ENCODE results near the gene SOSTDC1. TPM values are rescaled to one million over a fixed set of nuclear protein-coding genes. Genes with fewer than 3 reads are reported as not detected.

SOSTDC1 gene
- polyA plus RNA-seq, 3 donors = not detected

DNA sequence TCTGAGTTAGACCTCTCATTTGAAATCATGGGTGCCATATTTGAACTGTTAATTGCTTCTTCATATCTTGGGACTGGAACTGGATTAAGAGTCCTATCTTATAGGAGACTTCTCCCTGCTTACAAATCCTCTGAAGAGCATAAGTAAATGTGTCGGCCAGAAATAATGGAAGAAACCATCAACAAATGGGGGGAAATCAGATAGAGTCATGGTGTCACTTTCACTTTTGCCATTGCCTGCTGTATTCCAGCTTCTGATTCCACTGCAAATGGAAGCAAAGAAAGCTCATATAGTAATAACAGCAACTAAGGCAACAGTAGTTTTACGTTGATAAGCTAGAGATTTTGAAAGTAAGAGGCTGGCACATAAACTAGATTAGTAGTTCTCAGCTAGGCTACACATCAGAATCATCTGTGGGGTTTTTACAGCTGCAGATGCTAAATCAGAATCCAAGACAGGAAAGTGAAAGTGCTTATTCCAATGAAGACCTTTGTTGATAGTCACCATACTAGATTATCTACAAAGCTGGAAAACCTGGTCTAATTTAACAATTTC, 31.9 kb downstream of the SOSTDC1 start:
- Histone ChIP-seq H3K27me3 (ENCODE audit: control insufficient read depth in 2 of 2, insufficient read depth in 2 of 2, low read length in 2 of 2) (no peaks in the 10 kb centered on the region), H3K9ac (ENCODE audit: insufficient read depth, low read length, poor library complexity, severe bottlenecking) (no peak overlapping the region), H3K4me3 (replicated peaks in 1 of 3; ENCODE audit: low read depth in 2 of 3, low read length in 3 of 3) (no peak overlapping the region), H2AFZ (ENCODE audit: insufficient read depth, low read depth, low read length, poor library complexity, severe bottlenecking) (no peak overlapping the region), H3K4me2 (replicated peaks; ENCODE audit: extremely low read depth, low read length, poor library complexity, severe bottlenecking) (no peak overlapping the region), H3K79me2 (ENCODE audit: insufficient read depth, low read length) (no peaks in the 10 kb centered on the region), H4K20me1 (ENCODE audit: insufficient read depth, low read length) (no peaks in the 10 kb centered on the region), H3K4me1 (ENCODE audit: control insufficient read depth in 1 of 2, insufficient read depth in 2 of 2, low read length in 2 of 2) (no peaks in the 10 kb centered on the region), H3K9me3 (replicated peaks in 1 of 2; ENCODE audit: control insufficient read depth in 1 of 2, insufficient read depth in 1 of 2, low read length in 2 of 2) (no peaks in the 10 kb centered on the region), H3K27ac (ENCODE audit: low read depth in 1 of 2, low read length in 2 of 2) (no peak overlapping the region), H3K36me3 (replicated peaks in 1 of 2; ENCODE audit: control insufficient read depth in 1 of 2, insufficient read depth in 2 of 2, low read length in 2 of 2) (no peaks in the 10 kb centered on the region)
- Mint-ChIP-seq H3K9me3 (peaks cover 0 to 4% (median 0%) of the 10 kb centered on the region in 7 donors), H3K36me3 (no peaks in the 10 kb centered on the region), H3K27me3 (ENCODE audit: low read depth in 3 of 3) (peaks cover 1 to 2% (median 2%) of the 10 kb centered on the region in 3 donors), H3K27ac (no peak overlapping the region), H3K4me3 (no peak overlapping the region), H3K4me1 (peaks cover 4% of the 10 kb centered on the region)
- intact Hi-C loops (cut with micrococcal nuclease) = no loop called here
- no peak for TF ChIP-seq CTCF (IDR thresholded peaks at IDR 0.05)
- WGBS (ENCODE audit: insufficient coverage) = no CpG with 5 or more reads among the region's 2 CpGs
- DNase-seq = no peak

GRCh38 chr7:16432425-16432731, 33.2 kb downstream of the SOSTDC1 start:
- DNase-seq = no peak
- Histone ChIP-seq H4K20me1 (ENCODE audit: insufficient read depth, low read length) (no peaks in the 10 kb centered on the region), H3K9ac (ENCODE audit: insufficient read depth, low read length, poor library complexity, severe bottlenecking) (no peak overlapping the region), H3K4me1 (ENCODE audit: control insufficient read depth in 1 of 2, insufficient read depth in 2 of 2, low read length in 2 of 2) (no peaks in the 10 kb centered on the region), H3K79me2 (ENCODE audit: insufficient read depth, low read length) (no peaks in the 10 kb centered on the region), H2AFZ (ENCODE audit: insufficient read depth, low read depth, low read length, poor library complexity, severe bottlenecking) (no peak overlapping the region), H3K27ac (ENCODE audit: low read depth in 1 of 2, low read length in 2 of 2) (no peak overlapping the region), H3K4me3 (replicated peaks in 1 of 3; ENCODE audit: low read depth in 2 of 3, low read length in 3 of 3) (no peak overlapping the region), H3K27me3 (ENCODE audit: control insufficient read depth in 2 of 2, insufficient read depth in 2 of 2, low read length in 2 of 2) (no peaks in the 10 kb centered on the region), H3K36me3 (replicated peaks in 1 of 2; ENCODE audit: control insufficient read depth in 1 of 2, insufficient read depth in 2 of 2, low read length in 2 of 2) (no peaks in the 10 kb centered on the region), H3K4me2 (replicated peaks; ENCODE audit: extremely low read depth, low read length, poor library complexity, severe bottlenecking) (no peak overlapping the region), H3K9me3 (replicated peaks in 1 of 2; ENCODE audit: control insufficient read depth in 1 of 2, insufficient read depth in 1 of 2, low read length in 2 of 2) (no peaks in the 10 kb centered on the region)
- no peak overlapping the region for H3K4me3 Mint-ChIP-seq
- peaks cover 0 to 4% (median 0%) of the 10 kb centered on the region in 7 donors for H3K9me3 Mint-ChIP-seq
- H3K36me3 Mint-ChIP-seq = no peaks in the 10 kb centered on the region
- no peak for TF ChIP-seq CTCF (IDR thresholded peaks at IDR 0.05)
- intact Hi-C loops (cut with micrococcal nuclease) = no loop called here
- H3K27me3 Mint-ChIP-seq (ENCODE audit: low read depth in 3 of 3) = peaks cover 0 to 2% (median 2%) of the 10 kb centered on the region in 3 donors
- WGBS (ENCODE audit: insufficient coverage) = no CpG with 5 or more reads among the region's 1 CpG
- H3K4me1 Mint-ChIP-seq = peaks cover 9% of the 10 kb centered on the region
- H3K27ac Mint-ChIP-seq = no peak overlapping the region
